C1 segment of cervical spinal cord (tissue), 14 donors: ENCODE measurements around the gene RASEF.

Experiments
- DNase-seq, 14 donors: peaks; one replicate each; lab custom pipeline; 2025; lab: John Stamatoyannopoulos, UW

Gene RASEF

GRCh38 chr9:83056911-83057310, 6.0 kb downstream of the RASEF start:
- DNase-seq: no peak

GRCh38 chr9:83056174-83056573, 6.8 kb downstream of the RASEF start:
- no peak for DNase-seq

- peak in 2 of 14 donors; percentile 1 for DNase-seq
These were observed 14.8 kb downstream of the RASEF start for GRCh38 chr9:83047839-83048775.

- no peak for DNase-seq
These were observed 19.3 kb downstream of the RASEF start for GRCh38 chr9:83043597-83043996.

GRCh38 chr9:83041771-83042170, 21.2 kb downstream of the RASEF start:
- DNase-seq: no peak

GRCh38 chr9:83039303-83039702, 23.6 kb downstream of the RASEF start:
- no peak for DNase-seq

- DNase-seq: no peak
These were observed 26.9 kb downstream of the RASEF start for GRCh38 chr9:83036043-83036442.

GRCh38 chr9:83035143-83035542, 27.8 kb downstream of the RASEF start:
- no peak for DNase-seq

GRCh38 chr9:83034587-83034986, 28.4 kb downstream of the RASEF start:
- no peak for DNase-seq

GRCh38 chr9:83034026-83034425, 28.9 kb downstream of the RASEF start:
- DNase-seq: no peak

- no peak for DNase-seq
These were observed 30.8 kb downstream of the RASEF start for GRCh38 chr9:83032065-83032625.

- DNase-seq: no peak
These were observed 32.4 kb downstream of the RASEF start for GRCh38 chr9:83030391-83031107.

GRCh38 chr9:83029531-83030137, 33.3 kb downstream of the RASEF start:
- DNase-seq: no peak

- DNase-seq: no peak
These were observed 35.6 kb downstream of the RASEF start for GRCh38 chr9:83027153-83027891.

GRCh38 chr9:83024506-83025125, 38.3 kb downstream of the RASEF start:
- DNase-seq: no peak

- DNase-seq: no peak
These were observed 39.8 kb downstream of the RASEF start for GRCh38 chr9:83023151-83023550.

GRCh38 chr9:83020864-83021263, 42.1 kb downstream of the RASEF start:
- no peak for DNase-seq

GRCh38 chr9:83020327-83020726, 42.6 kb downstream of the RASEF start:
- DNase-seq: no peak

GRCh38 chr9:83019246-83019645, 43.7 kb downstream of the RASEF start:
- no peak for DNase-seq

GRCh38 chr9:83015897-83016296, 47.0 kb downstream of the RASEF start:
- no peak for DNase-seq
